NCI-H2171 (cell line): ENCODE data around the gene NME1.
A peak's percentile ranks its signal among the peaks of the same experiment; 100 is the strongest.

Experiments
- DNase-seq: peaks from one replicate; lab custom pipeline; 2025; lab: John Stamatoyannopoulos, UW

The NME1 gene

DNA sequence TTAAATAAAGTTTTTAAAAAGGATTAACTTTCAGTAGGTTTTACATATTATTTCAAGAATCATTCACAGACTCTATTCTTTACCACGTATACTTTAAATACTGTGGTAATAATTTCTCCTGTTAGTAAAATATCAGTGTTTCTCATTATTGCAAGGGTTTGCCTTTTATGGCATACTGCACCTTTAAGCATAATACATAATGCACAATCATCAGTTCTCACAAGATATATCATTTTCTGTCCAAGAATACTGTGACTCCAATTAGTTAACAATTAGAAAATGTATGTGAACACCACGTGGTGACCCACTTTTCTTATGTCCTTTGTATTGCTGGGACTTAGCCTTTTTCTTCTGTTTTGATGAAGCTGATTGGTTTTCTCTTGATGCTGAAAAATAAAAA lies 38.5 kb downstream of the NME1 start:
- DNase-seq, result no peak

DNA sequence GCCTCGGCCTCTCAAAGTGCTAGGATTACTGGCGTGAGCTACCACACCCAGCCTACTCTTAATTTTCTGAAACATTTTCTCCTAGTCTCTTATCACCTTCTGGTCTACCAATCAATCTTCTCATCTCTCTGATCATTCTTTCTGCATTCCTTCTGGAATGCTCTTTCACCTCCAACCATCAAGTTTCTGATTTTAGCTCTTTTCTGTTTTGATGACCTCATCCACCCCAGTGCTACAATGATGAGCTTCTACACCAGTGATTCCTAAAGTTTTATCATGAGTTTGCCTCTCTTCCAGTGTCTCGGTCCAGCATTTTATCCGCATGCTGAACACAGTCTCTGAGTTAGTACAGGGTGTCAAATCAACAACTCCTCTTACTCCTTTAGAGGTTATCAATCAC lies 44.4 kb downstream of the NME1 start:
- no peak for DNase-seq

DNA sequence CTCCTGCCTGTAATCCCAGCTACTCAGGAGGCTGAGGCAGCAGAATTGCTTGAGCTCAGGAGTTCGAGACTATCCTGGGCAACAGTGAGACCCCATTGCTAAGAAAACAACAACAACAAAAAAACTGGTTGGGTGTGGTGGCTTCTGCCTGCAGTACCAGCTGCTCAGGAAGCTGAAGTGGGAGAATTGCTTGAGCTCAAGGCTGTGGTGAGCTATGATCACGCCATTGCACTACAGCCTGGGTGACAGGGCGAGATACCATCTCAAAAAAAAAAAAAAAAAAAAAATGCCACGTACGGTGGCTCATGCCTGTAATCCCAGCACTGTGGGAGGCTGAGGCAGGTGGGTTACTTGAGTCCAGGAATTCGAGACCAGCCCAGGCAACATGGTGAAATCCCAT lies 46.9 kb downstream of the NME1 start:
- no peak for DNase-seq

DNA sequence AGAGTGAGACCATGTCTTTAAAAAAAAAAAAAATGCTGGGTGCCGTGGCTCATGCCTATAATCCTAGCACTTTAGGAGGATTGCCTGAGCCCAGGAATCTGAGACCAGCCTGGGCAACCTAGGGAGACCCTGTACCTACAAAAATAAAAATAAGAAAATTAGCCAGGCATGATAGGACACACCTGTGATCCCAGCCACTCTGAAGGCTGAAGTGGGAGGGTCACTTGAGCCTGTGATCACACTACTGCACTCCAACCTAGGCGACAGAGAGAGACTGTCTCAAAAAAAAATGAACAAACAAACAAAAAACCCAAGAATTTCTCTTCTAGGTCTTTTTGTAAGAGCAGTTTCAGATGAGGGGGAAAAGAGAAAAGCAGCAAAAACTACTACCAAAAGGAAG lies 47.5 kb downstream of the NME1 start:
- no peak for DNase-seq

DNA sequence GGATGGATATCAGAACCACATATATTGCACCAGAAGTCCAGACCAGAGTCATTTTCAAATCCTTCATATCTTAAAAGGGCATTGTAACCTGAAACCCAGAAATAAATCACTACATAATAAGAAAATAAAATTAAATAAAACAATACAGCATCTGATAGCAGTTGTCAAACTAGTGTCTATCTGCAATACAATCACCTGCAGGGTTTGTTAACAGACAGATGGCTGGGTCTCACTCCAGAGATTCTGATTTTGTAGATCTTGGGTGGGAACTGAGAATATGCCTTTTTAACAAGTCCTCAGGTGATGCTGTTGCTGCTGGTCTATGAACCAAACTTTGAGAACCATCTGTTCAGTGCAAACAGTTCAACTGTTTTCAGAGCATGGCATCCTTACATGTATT lies 50.5 kb downstream of the NME1 start:
- DNase-seq, result peak; percentile 4
